K562 treated with DMSO at 1 percent for 24 hours (cell line): Measurements from ENCODE around the gene VPS37D. TPM values are rescaled to one million over a fixed set of nuclear protein-coding genes. Genes with fewer than 3 reads are reported as not detected.

ENCODE experiments used
- total RNA-seq: library from RNA; unstranded; fragments of 300-600 nt; gene quantifications from 2 replicates; pipeline ENCODE4 v1.2.3, GENCODE V29; 2022; ENCODE audit warnings: low read depth; ENCODE audit not compliant: insufficient read depth

The VPS37D gene, protein sequence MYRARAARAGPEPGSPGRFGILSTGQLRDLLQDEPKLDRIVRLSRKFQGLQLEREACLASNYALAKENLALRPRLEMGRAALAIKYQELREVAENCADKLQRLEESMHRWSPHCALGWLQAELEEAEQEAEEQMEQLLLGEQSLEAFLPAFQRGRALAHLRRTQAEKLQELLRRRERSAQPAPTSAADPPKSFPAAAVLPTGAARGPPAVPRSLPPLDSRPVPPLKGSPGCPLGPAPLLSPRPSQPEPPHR
- total RNA-seq = 2.7 and 4.3 TPM in 2 replicates

DNA sequence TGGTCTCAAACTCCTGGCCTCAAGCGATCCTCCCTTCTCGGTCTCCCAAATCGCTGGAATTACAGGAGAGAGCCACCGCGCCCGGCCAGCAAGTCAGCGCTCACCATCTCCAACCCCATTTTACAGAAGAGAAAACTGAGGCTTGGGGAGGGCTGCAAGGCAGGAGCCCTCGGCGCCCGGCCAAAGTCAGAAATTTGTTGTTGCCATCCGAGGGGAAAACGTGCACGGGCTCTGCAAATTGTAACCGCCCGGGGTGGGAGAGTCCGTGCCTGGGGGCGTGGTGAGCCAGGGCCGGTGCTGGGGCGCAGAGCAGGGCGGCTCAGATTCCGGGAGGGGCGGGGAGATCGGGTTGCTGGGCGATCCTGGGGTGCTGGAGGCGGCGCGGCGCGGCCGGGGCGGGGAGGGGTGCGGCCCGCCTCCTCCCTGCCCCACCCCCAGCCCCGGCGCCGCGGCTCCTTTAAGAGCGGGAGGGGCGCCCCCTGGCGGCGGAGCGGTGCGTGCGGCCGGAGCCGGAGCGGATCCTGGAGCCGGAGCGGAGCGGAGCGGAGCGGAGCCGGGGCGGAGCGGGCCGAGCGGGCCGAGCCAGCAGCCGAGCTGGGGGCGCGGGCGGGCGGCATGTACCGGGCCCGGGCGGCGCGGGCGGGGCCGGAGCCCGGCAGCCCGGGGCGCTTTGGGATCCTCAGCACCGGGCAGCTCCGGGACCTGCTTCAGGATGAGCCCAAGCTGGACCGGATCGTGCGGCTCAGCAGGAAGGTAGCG is at the start of gene VPS37D:
VPS37D (plus strand) TSS at position 488 of the 759 bp plus-strand sequence; CDS start at position 616, 128 bp downstream.

GRCh38 chr7:73623798-73624668 is 43.6 kb upstream of the VPS37D start, which contains the start of gene MLXIPL:
MLXIPL (minus strand) TSS chr7:73624522; CDS start chr7:73624492, 30 bp downstream.

DNA sequence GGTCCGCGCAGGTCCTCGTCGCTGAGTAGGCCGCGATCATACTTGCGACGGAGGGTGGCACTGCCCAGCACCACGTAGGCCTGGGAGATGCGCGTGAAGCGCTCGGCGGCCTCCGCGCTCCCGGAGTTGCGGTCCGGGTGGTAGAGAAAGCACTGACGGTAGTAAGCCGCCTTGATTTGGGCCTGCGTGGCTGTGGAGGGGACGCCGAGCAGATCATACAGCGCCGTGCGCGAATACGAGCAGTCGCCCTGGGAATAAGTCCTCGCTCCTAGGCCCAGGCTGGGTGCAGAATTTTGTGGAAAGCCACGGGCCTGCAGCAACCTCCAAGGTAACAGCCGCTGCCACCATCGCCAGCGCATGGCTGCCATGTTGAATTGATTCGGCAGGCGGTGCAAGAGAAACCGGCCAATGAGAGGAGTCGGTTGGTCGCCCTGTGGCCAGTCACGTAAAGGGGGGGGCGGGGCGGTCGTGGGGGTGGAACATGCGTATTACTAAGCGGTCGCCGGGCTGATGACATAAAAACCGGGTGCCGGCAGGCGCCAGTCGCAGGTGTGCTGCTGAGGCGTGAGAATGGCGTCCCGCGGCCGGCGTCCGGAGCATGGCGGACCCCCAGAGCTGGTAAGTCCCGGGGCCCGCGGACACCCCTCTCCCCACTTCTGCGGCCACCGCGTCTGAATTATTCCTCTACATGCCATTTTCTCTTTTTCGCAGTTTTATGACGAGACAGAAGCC is 15.6 kb downstream of the VPS37D start, which contains the start of the genes BUD23 and DNAJC30:
BUD23 (plus strand) TSS at position 542 of the 732 bp plus-strand sequence; CDS start at position 571, 29 bp downstream.
DNAJC30 (minus strand) TSS at position 398 of the 732 bp plus-strand sequence; CDS start at position 368, 30 bp downstream.

GRCh38 chr7:73718905-73719805 is 51.5 kb downstream of the VPS37D start, which contains the start of gene STX1A:
STX1A (minus strand) TSS chr7:73719669; CDS start chr7:73719631, 38 bp downstream.

Other genes starting within 250 kb of the VPS37D start
- gene FZD9, start 234.1 kb upstream of the VPS37D start, total RNA-seq = 2.4 and 3.2 TPM in 2 replicates
- 56.9 and 63.3 TPM in 2 replicates for gene BAZ1B, start 145.5 kb upstream of the VPS37D start, total RNA-seq
- gene BCL7B, start 110.1 kb upstream of the VPS37D start, total RNA-seq = 95.2 and 104 TPM in 2 replicates
- 81.6 and 88.0 TPM in 2 replicates for gene TBL2, start 89.3 kb upstream of the VPS37D start, total RNA-seq
- 26.1 and 30.0 TPM in 2 replicates for gene MLXIPL, start 43.3 kb upstream of the VPS37D start, total RNA-seq
- 7.5 and 8.2 TPM in 2 replicates for gene DNAJC30, start 15.6 kb downstream of the VPS37D start, total RNA-seq
- 116 and 120 TPM in 2 replicates for gene BUD23, start 15.8 kb downstream of the VPS37D start, total RNA-seq
- 11.9 and 16.2 TPM in 2 replicates for gene STX1A, start 51.8 kb downstream of the VPS37D start, total RNA-seq
- 23.5 and 24.1 TPM in 2 replicates for gene ABHD11, start 71.0 kb downstream of the VPS37D start, total RNA-seq
- not detected in 2 replicates for gene CLDN3, start 102.4 kb downstream of the VPS37D start, total RNA-seq
- 0.13 and 0.28 TPM in 2 replicates for gene CLDN4, start 163.2 kb downstream of the VPS37D start, total RNA-seq
- 0.78 and 1.8 TPM in 2 replicates for gene METTL27, start 174.7 kb downstream of the VPS37D start, total RNA-seq
- not detected in 2 replicates for gene TMEM270, start 193.3 kb downstream of the VPS37D start, total RNA-seq